GM21619 (cell line): ENCODE results near the gene PDCD6IP.

ENCODE experiments used
- ATAC-seq: cut with Tn5 transposase; IDR thresholded peaks from one replicate; pipeline ENCODE4 v1.9.1; 2021; ENCODE audit not compliant: unreplicated experiment

PDCD6IP gene

GRCh38 chr3:33887478-33887877, 89.0 kb downstream of the PDCD6IP start:
- ATAC-seq: no peak

DNA sequence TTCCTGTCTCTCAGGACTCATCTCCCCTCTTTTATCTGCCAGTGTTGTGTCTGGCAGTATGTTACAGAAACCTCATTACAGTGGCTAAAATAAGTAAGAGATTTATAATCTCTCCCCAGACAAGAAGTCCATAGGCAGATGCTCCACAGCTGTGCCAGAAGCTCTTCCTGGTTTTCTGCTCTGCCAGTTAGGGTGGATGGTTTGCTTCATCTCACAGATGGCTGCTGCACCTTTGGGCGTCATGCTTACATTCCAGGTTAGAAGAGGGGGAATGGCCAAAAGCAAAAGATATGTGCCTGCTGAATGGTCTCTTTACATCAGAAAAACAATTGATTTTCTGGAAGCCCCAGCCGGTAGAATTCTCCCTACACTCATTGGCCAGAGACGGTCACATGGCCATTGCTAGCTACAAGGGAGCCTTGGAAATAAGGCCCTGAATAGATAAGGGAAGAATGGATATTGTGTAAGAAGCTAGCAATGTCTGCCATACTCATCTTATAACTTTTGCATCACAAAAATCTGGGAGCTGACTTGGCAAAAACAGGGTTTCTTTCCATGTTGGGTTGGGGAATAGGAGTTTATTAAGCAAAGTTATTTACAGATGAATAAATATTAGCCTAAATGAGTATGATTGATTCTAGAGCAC, 91.1 kb downstream of the PDCD6IP start:
- no peak for ATAC-seq

DNA sequence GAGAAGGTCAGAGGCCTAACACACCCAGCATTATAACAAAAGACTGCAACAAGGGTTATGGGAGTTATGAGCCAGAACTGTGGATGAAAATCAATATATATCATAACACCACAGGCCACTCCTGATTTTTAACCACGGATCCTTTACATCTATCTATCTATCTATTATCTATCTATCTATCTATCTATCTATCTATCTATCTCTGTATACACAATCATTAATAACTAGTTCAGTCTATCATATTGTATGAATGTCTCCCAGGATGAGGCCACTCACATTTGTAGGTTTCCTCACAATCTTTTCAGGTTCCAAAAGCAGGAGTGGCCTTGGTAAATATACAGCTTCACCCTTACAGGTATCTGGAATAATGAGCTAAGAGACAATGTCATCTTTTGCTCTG, 94.2 kb downstream of the PDCD6IP start:
- ATAC-seq: no peak

DNA sequence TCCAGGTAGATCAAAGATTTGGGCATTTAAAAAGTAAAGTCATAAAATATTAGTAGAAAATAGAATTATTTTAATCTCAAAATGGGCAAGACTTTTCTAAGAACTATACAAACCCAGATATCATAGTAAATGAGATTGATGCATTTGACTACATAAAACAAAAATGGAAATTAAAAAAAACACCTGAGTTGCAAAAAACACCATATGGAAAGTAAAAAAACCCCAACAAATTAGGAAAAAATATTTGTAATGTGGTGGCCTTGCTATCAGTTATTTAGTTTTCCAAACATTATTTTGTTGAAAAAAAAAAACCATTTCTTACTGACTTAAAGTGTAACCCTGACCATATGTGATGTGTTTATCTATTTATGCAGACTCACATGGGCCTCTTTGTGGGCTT, 97.2 kb downstream of the PDCD6IP start:
- ATAC-seq: no peak

- no peak for ATAC-seq
These were observed 98.9 kb downstream of the PDCD6IP start for GRCh38 chr3:33897306-33897705.

DNA sequence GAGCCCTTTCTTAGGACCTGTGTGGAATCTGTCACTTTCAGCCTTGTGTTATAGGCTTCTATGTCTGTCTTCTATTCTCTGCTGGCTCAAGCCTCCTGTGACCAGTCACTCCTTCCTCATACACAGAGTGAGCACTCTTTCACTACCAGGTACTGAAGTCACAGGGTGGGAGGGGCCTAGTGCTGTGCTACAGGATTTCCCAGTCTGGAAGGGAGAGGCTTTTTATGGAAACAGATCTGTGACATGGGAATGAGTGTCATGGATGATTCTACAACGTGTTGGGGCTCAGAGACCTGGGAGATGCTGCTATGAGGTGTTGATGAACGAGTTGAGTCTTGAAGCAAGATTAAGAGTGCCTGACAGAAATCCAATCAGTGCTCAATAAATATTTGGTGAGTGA, 100.5 kb downstream of the PDCD6IP start:
- no peak for ATAC-seq

DNA sequence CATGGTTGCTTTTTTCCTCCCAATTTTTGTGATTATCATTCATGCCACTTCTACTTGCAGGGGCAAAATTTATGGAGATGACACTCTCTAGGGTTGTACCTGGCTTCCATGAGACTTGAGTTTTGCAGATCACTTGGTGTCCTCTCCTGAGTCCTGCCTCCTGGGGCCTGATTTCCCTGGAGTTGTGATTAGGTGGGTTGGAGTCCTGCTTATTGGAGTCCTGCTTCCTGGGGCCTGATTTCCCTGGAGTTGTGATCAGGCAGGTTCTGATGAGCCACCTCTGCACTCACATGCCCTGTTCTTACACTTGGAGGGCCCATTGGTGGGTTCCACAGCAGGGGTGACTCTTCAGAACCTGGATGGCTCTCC, 102.0 kb downstream of the PDCD6IP start:
- no peak for ATAC-seq

DNA sequence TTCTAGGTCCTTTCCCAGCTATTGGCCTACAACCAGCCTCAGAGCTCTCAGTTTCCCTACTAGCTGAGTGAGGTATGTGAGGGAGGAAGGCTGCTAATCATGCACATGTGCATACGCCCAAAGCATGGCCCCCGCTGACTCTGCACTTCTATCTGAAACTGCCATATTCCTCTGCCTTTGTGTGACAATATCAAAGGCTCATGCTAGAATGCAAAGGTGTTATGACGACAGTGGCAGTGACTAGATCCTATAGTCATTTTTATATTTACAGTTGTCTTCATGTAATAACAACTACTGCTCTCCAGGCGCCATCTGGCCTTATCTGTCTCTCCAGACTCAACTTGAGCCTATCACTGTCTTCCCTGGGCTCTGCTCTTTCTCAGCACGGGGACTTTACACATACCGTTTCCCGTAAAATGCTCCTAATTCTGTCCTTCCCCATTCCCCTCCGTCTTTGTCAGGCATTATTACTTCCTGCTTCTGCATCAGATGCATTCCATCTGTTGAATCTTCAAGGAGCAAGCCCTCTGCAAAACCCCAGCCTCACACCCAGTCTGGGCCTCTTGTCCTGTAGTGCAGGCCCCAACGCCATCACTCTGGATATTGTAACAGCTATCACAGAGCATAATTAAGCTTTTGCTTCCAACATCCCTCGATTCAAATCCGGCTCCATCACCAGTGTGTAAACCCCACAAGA, 102.5 kb downstream of the PDCD6IP start:
- ATAC-seq: no peak

DNA sequence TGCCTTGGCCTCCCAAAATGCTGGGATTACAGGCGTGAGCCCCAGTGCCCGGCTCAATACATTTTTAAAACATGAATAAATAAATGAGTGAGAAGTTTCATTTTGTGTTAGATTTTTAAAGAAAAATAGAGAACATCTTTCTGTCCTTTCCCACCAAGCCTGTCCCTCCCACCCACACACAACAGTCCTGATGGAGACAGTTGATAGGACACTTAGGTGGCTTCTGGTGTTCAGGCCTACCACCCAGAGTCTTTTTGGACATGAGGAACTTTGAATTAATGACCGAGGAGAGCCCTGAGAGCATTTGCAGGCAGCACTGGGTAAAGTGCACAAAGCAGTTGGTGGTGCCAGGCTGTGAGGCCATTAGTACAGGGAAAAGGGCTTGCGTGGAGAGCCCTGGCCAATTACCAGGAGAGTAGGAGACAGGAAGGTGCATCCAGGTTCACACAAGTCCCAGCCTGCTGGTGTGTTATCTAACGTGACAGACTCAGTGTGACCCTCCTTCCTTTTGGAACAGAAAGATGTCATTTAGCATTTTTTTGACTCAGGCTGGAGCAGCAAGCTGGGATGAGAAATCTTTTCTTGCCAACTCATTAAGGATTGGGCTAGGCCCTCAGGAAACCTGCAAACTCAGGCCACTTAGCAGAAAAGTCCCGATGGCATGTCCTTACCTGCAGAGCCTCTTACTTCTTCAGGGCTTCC, 103.6 kb downstream of the PDCD6IP start:
- ATAC-seq: no peak

- no peak for ATAC-seq
These were observed 106.3 kb downstream of the PDCD6IP start for GRCh38 chr3:33904730-33905129.

DNA sequence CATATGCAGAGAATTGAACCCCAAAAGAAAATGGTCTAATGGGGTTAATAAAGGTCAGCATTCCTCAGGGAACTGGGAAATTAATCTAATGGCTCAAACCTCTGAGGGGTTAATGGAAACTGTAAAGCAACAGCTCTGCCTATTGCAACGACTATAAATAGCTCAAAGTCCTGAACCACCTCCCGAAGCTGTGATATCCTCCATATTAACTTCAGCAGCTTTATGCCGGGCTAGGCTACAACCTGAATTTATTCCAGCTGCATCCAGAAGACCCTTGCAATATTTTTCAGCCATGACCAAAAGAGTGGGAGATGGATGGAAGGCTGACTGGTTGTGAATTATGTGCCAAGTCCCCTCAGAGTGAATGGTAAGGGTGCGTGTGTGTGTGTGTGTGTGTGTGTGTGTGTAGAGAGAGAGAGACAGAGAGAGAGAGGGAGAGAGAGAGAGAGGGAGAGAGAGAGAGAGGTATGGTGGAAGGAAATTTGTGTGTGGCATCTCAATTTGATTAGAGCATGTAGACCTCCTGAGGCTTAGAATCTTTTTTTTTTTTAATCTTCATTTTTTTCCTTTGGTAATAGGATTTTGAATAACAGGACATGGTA, 109.9 kb downstream of the PDCD6IP start:
- no peak for ATAC-seq

- ATAC-seq: no peak
These were observed 111.1 kb downstream of the PDCD6IP start for GRCh38 chr3:33909547-33909946.

DNA sequence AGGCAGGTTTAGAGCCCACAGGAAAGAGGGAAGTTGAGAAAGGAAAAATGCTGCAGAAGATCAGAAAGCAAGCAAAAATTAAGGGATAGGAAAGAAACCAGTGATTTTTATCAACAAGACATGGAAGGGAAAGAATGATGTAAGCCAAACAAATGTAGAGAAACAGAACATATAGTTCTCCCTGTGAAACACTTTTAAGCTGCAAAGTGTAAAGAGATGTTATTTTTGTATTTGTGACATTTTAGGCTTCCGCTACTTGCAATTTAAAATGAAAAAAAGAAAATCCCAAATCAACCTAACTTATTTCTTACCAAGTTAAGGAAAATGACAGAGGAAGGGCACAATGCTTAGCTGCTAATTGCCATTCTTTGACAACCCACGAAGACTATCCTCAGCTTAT, 111.6 kb downstream of the PDCD6IP start:
- ATAC-seq: no peak

- no peak for ATAC-seq
These were observed 113.3 kb downstream of the PDCD6IP start for GRCh38 chr3:33911525-33912322.

DNA sequence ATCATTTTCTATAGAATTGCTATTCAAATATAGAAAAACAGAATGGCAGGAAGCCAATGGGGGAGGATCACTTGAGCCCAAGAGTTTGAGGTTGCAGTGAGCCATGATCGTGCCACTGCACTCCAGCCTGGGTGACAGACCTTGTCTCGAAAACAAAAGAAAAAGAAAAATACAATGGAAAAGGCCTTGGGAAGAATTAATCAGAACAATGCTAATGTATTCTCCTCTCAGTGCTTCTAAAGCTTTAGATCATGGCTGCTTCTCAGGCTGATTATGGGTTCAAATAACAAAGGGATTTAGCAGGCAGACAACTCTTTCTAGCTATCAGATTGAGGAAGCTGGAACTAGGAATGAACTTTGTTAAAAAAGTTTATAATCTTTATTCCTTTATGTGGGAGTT, 115.8 kb downstream of the PDCD6IP start:
- ATAC-seq: no peak

DNA sequence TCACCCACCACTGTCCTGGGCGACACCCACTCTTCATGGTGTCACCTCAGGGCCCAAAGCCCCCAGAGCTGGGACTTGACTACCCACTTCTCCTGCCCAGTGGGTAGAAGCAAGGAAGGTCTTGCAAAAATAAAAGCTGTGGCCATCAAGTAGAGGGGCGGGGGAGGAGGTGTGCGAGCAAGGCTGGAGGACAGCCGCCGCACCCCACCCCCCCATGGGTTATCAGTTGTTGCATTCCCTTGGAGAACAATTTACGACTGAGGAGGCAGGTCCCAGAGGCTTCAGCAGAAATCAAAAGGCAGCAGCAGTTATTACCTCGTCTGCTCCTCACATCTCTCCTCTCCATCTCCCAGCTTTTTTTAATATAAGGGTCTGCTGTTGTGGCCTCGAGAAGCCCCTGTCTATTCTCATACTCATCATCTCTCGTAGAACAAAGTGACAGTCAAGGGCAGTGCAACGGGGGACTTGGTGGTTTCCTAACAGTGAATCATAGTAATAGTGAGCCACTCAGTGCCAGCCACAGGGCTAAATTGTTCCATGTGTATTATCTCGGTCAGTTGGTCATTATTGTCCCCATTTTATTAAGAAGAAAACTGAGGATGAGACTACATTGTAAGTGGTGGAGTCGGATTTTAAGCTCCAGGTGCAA, 116.4 kb downstream of the PDCD6IP start:
- no peak for ATAC-seq

DNA sequence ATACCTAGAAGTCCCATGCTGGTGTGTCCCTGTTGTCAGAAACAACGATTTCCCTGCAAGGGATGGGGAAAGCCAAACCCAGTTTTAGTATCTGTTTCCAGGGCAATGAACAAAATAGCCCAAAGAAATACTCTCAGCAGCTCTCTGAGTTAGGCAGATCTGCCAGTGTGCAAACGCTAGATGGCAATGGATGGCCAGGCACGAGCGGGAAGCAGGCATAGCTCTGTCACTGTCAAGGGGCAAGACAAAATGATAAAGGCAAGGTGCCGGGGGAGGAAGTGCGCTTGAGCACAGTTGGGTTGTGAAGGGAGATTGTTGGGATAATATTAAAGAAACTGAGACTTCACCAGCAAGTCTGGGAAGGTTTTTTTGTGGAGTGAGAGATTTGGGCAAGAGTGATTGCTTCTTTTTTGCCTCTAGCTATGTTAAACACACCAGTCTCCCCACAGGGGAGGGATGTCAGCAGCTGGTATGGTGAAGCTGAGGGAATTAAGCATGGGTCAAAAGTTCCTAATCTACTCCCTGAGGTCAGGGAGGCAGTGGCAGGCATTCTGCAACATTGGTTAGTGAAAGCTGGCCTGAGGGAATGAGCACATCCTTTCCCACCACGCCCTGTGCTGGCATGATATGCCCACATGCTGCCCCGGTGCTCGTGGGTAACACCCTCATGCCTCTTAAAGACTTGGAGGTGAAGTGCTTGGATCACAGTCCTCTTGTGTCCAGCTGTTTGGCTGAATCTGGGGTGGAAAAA, 117.5 kb downstream of the PDCD6IP start:
- peak; percentile 67 for ATAC-seq

- ATAC-seq: no peak
These were observed 119.8 kb downstream of the PDCD6IP start for GRCh38 chr3:33918126-33918756.
